Lung (tissue), 12 donors: ENCODE data around the gene RAB9B. TPM values are rescaled to one million over a fixed set of nuclear protein-coding genes. Genes with fewer than 3 reads are reported as not detected.

Experiments
- ATAC-seq: fragments of 200-7000 bp; cut with Tn5 transposase; one replicate; pipeline ENCODE4 v1.9.1; 2020; ENCODE audit warnings: moderate number of reproducible peaks; ENCODE audit not compliant: insufficient read depth, low FRiP score
- DNase-seq, 3 donors: peaks; one replicate each; pipeline ENCODE4 v3.0.0-alpha.2; 2013 to 2017
- H3K27ac ChIP-seq, 2 donors: one replicate each; pipeline ENCODE4 v1.5.1; 2013; ENCODE audit warnings: mild to moderate bottlenecking in 2 of 2, moderate library complexity in 2 of 2, control low read depth in 1 of 2, inconsistent platforms in 1 of 2, low read depth in 1 of 2, low read length in 1 of 2
- H3K27me3 ChIP-seq, 3 donors: one replicate each; pipeline ENCODE4 v1.5.1; 2013; ENCODE audit warnings: low read length in 2 of 3; ENCODE audit not compliant: control insufficient read depth in 3 of 3, insufficient read depth in 3 of 3
- H3K36me3 ChIP-seq, 4 donors: one replicate each; pipeline ENCODE4 v1.5.1; 2013; ENCODE audit warnings: low read length in 4 of 4, mild to moderate bottlenecking in 1 of 4, moderate library complexity in 1 of 4; ENCODE audit not compliant: control insufficient read depth in 4 of 4, insufficient read depth in 4 of 4
- H3K4me1 ChIP-seq, 5 donors: one replicate each; pipeline ENCODE4 v1.5.1; 2013; ENCODE audit warnings: low read length in 5 of 5, mild to moderate bottlenecking in 2 of 5, moderate library complexity in 1 of 5; ENCODE audit not compliant: control insufficient read depth in 5 of 5, insufficient read depth in 5 of 5
- H3K4me3 ChIP-seq: one replicate; pipeline ENCODE4 v1.5.1; 2013; ENCODE audit warnings: mild to moderate bottlenecking, control low read depth, moderate library complexity
- H3K9ac ChIP-seq, 2 donors: one replicate each; pipeline ENCODE4 v1.5.1; 2013; ENCODE audit warnings: low read length in 2 of 2, control low read depth in 1 of 2; ENCODE audit not compliant: insufficient read depth in 1 of 2
- H3K9me3 ChIP-seq, 4 donors: one replicate each; pipeline ENCODE4 v1.5.1; 2013; ENCODE audit warnings: low read length in 3 of 4, mild to moderate bottlenecking in 1 of 4, moderate library complexity in 1 of 4; ENCODE audit not compliant: control insufficient read depth in 4 of 4, insufficient read depth in 3 of 4
- CTCF ChIP-seq: IDR thresholded peaks from 2 replicates; pipeline ENCODE4 v1.5.1; 2012; ENCODE audit warnings: mild to moderate bottlenecking; ENCODE audit errors: control extremely low read depth, extremely low read depth
- WGBS, 2 donors: extraction: QIAGEN DNeasy Blood & Tissue Kit; methylation state at CpG; one replicate each; pipeline ENCODE4 v1.1.7; 2013; 5-methylcytosine and 5-hydroxymethylcytosine counted together
- polyA plus RNA-seq, 2 donors: library from polyadenylated mRNA; stranded (reverse); fragments of 200-250 nt; gene quantifications; one replicate each; pipeline ENCODE4 v1.2.1, GENCODE V29; 2013
- total RNA-seq, 2 donors: library from RNA; depleted of rRNA in 1 of 2; stranded (reverse); fragments of >200 nt in 1 of 2; gene quantifications; one replicate each; pipeline ENCODE4 v1.2.1, GENCODE V29; 2014 to 2021
- donor health status: control.
- donor health status: control.
- donor health status: Bipolar disorder and iron deficiency.
- donor health status: healthy.
- donor health status: DM: yes; HTN: yes; CAD: no.

The RAB9B gene
- total and polyA plus RNA-seq, 4 donors: 0.16 to 3.3 (median 0.46) TPM

- ATAC-seq (no peak), DNase-seq (no peak)
- no peaks in the 10 kb centered on the region for H3K36me3 ChIP-seq
- H3K4me1 ChIP-seq: peaks cover 0 to 2% (median 0%) of the 10 kb centered on the region in 5 donors
- no peak for TF ChIP-seq CTCF
- no peaks in the 10 kb centered on the region for H3K9me3 ChIP-seq
- no peak overlapping the region for H3K4me3 ChIP-seq
- H3K9ac ChIP-seq: no peak overlapping the region
- WGBS, 2 donors: 77 to 80% methylated on average over 3 of the region's 3 CpGs
- peaks cover 0 to 6% (median 4%) of the 10 kb centered on the region in 3 donors for H3K27me3 ChIP-seq
- H3K27ac ChIP-seq: no peak overlapping the region
Measured at GRCh38 chrX:103877571-103877970, 45.5 kb upstream of the RAB9B start.

GRCh38 chrX:103864886-103865534 is 33.0 kb upstream of the RAB9B start:
- Histone ChIP-seq H3K4me3 (no peak overlapping the region), H3K4me1 (no peaks in the 10 kb centered on the region), H3K9me3 (no peaks in the 10 kb centered on the region), H3K27me3 (peaks cover 0 to 9% (median 7%) of the 10 kb centered on the region in 3 donors), H3K27ac (peak overlapping the region in 1 of 2 donors; percentile 45), H3K36me3 (no peaks in the 10 kb centered on the region), H3K9ac (no peak overlapping the region)
- WGBS, 2 donors: 62 to 71% methylated on average over 5 of the region's 5 CpGs
- ATAC-seq: no peak
- no peak for TF ChIP-seq CTCF
- no peak for DNase-seq

GRCh38 chrX:103864149-103864548 is 32.1 kb upstream of the RAB9B start:
- TF ChIP-seq CTCF: no peak
- Histone ChIP-seq H3K9ac (no peak overlapping the region), H3K27ac (no peak overlapping the region), H3K36me3 (no peaks in the 10 kb centered on the region), H3K4me1 (no peaks in the 10 kb centered on the region), H3K9me3 (no peaks in the 10 kb centered on the region), H3K27me3 (peaks cover 0 to 9% (median 8%) of the 10 kb centered on the region in 3 donors), H3K4me3 (no peak overlapping the region)
- no peak for ATAC-seq
- DNase-seq: no peak
- WGBS, 2 donors: 73 to 92% methylated on average over 3 of the region's 3 CpGs

- Histone ChIP-seq H3K27me3 (peaks cover 0 to 14% (median 9%) of the 10 kb centered on the region in 3 donors), H3K36me3 (no peaks in the 10 kb centered on the region), H3K27ac (no peak overlapping the region), H3K4me3 (no peak overlapping the region), H3K4me1 (no peaks in the 10 kb centered on the region), H3K9ac (no peak overlapping the region), H3K9me3 (no peaks in the 10 kb centered on the region)
- no peak for TF ChIP-seq CTCF
- ATAC-seq (no peak), DNase-seq (no peak)
Measured at GRCh38 chrX:103861200-103861599, 29.1 kb upstream of the RAB9B start.
